Osteoblast (primary cell): ENCODE measurements around the gene BAIAP2. TPM values are rescaled to one million over a fixed set of nuclear protein-coding genes. Genes with fewer than 3 reads are reported as not detected.

Experiments
- DNase-seq: peaks from one replicate; pipeline ENCODE4 v3.0.0; 2011; ENCODE audit warnings: low spot score, mixed read lengths; ENCODE audit not compliant: insufficient read length; ENCODE audit errors: missing footprints
- H2AFZ ChIP-seq: 2 replicates; pipeline ENCODE4 v1.6.0; 2011; ENCODE audit warnings: mild to moderate bottlenecking, low read length
- H3K27ac ChIP-seq: 2 replicates; pipeline ENCODE4 v1.5.1; 2011; ENCODE audit warnings: mild to moderate bottlenecking, low read depth, low read length, moderate library complexity
- H3K27me3 ChIP-seq: 2 replicates; pipeline ENCODE4 v1.6.0; 2012; ENCODE audit warnings: mild to moderate bottlenecking, control low read depth, inconsistent platforms, low read length, moderate library complexity; ENCODE audit not compliant: insufficient read depth
- H3K36me3 ChIP-seq: 2 replicates; pipeline ENCODE4 v1.5.1; 2011; ENCODE audit warnings: mild to moderate bottlenecking, low read length, control low read depth, moderate library complexity; ENCODE audit not compliant: insufficient read depth
- H3K4me1 ChIP-seq: 2 replicates; pipeline ENCODE4 v1.5.1; 2011; ENCODE audit warnings: mild to moderate bottlenecking, low read length, control low read depth, moderate library complexity; ENCODE audit not compliant: insufficient read depth
- H3K4me2 ChIP-seq: 2 replicates; pipeline ENCODE4 v1.6.0; 2011; ENCODE audit warnings: mild to moderate bottlenecking, low read length; ENCODE audit not compliant: insufficient read depth
- H3K4me3 ChIP-seq: fragments of 200-600 bp; sonication (generic); 3 replicates; pipeline ENCODE4 v1.5.1; 2012; ENCODE audit warnings: mild to moderate bottlenecking, low read length, inconsistent platforms; ENCODE audit not compliant: insufficient read depth
- H3K79me2 ChIP-seq: 2 replicates; pipeline ENCODE4 v1.6.0; 2012; ENCODE audit warnings: mild to moderate bottlenecking, low read length, control low read depth, inconsistent platforms; ENCODE audit not compliant: insufficient read depth
- H3K9me3 ChIP-seq: 2 replicates; pipeline ENCODE4 v1.5.1; 2011; ENCODE audit warnings: low read depth, low read length, control low read depth
- H4K20me1 ChIP-seq: 2 replicates; pipeline ENCODE4 v1.6.0; 2012; ENCODE audit warnings: mild to moderate bottlenecking, low read length, control low read depth; ENCODE audit not compliant: insufficient read depth
- CTCF ChIP-seq: IDR thresholded peaks from 2 replicates; pipeline ENCODE4 v1.5.1; 2011; ENCODE audit warnings: mild to moderate bottlenecking, low read depth, low read length, moderate library complexity; ENCODE audit errors: extremely low read depth
- total RNA-seq: library from RNA; depleted of rRNA; stranded (reverse); fragments of >200 nt; gene quantifications from 2 replicates; pipeline ENCODE4 v1.2.3, GENCODE V29; 2012

Gene BAIAP2
- total RNA-seq, 1 donor = 15.6 TPM

- TF ChIP-seq CTCF = no peak
- Histone ChIP-seq H3K36me3 (no peaks in the 10 kb centered on the region), H3K79me2 (peaks cover 86% of the 10 kb centered on the region), H4K20me1 (peaks cover 62% of the 10 kb centered on the region), H3K4me3 (peak overlapping the region; percentile 40), H3K4me1 (peaks cover 41% of the 10 kb centered on the region), H2AFZ (no peak overlapping the region), H3K9me3 (no peaks in the 10 kb centered on the region), H3K27ac (peak overlapping the region; percentile 51), H3K4me2 (peak overlapping the region; percentile 58), H3K27me3 (no peaks in the 10 kb centered on the region)
- DNase-seq = peak; percentile 96
Observed at GRCh38 chr17:81039854-81040758, 5.2 kb downstream of the BAIAP2 start.

GRCh38 chr17:81040791-81041337 is 5.9 kb downstream of the BAIAP2 start:
- H2AFZ ChIP-seq = no peak overlapping the region
- peaks cover 91% of the 10 kb centered on the region for H3K79me2 ChIP-seq
- TF ChIP-seq CTCF = peak; percentile 49
- H3K27me3 ChIP-seq = no peaks in the 10 kb centered on the region
- H3K9me3 ChIP-seq = no peaks in the 10 kb centered on the region
- peak overlapping the region; percentile 40 for H3K4me3 ChIP-seq
- peak overlapping the region; percentile 51 for H3K27ac ChIP-seq
- H3K4me2 ChIP-seq = peak overlapping the region; percentile 58
- peaks cover 66% of the 10 kb centered on the region for H4K20me1 ChIP-seq
- peak; percentile 96 for DNase-seq
- no peaks in the 10 kb centered on the region for H3K36me3 ChIP-seq
- peaks cover 47% of the 10 kb centered on the region for H3K4me1 ChIP-seq

- no peaks in the 10 kb centered on the region for H3K36me3 ChIP-seq
- H2AFZ ChIP-seq = no peak overlapping the region
- H3K4me3 ChIP-seq = no peak overlapping the region
- H3K79me2 ChIP-seq = peaks cover 91% of the 10 kb centered on the region
- no peaks in the 10 kb centered on the region for H3K9me3 ChIP-seq
- no peak for TF ChIP-seq CTCF
- no peaks in the 10 kb centered on the region for H3K27me3 ChIP-seq
- no peak for DNase-seq
- H4K20me1 ChIP-seq = peaks cover 65% of the 10 kb centered on the region
- H3K27ac ChIP-seq = no peak overlapping the region
- peaks cover 36% of the 10 kb centered on the region for H3K4me1 ChIP-seq
- H3K4me2 ChIP-seq = no peak overlapping the region
Observed at GRCh38 chr17:81042606-81043005, 7.7 kb downstream of the BAIAP2 start.

- H3K27me3 ChIP-seq = no peaks in the 10 kb centered on the region
- H3K79me2 ChIP-seq = peaks cover 88% of the 10 kb centered on the region
- H3K4me3 ChIP-seq = no peak overlapping the region
- H4K20me1 ChIP-seq = peaks cover 63% of the 10 kb centered on the region
- H3K4me1 ChIP-seq = peaks cover 32% of the 10 kb centered on the region
- no peak overlapping the region for H3K4me2 ChIP-seq
- no peak for DNase-seq
- TF ChIP-seq CTCF = no peak
- no peaks in the 10 kb centered on the region for H3K36me3 ChIP-seq
- no peak overlapping the region for H2AFZ ChIP-seq
- H3K27ac ChIP-seq = no peak overlapping the region
- no peaks in the 10 kb centered on the region for H3K9me3 ChIP-seq
Observed at GRCh38 chr17:81043319-81043724, 8.4 kb downstream of the BAIAP2 start.
